IPS-15b (cell line): Measurements from ENCODE around the gene MACIR.

Source experiments
- H3K27me3 ChIP-seq: one replicate; pipeline ENCODE4 v1.6.1; 2013; ENCODE audit warnings: low read length; ENCODE audit not compliant: control insufficient read depth, insufficient read depth
- H3K36me3 ChIP-seq: one replicate; pipeline ENCODE4 v1.6.1; 2013; ENCODE audit warnings: low read length; ENCODE audit not compliant: control insufficient read depth, insufficient read depth
- H3K4me1 ChIP-seq: one replicate; pipeline ENCODE4 v1.6.1; 2013; ENCODE audit warnings: mild to moderate bottlenecking, low read length; ENCODE audit not compliant: control insufficient read depth, insufficient read depth
- H3K4me3 ChIP-seq: one replicate; pipeline ENCODE4 v1.5.1; 2013; ENCODE audit warnings: low read depth, low read length
- H3K9ac ChIP-seq: one replicate; pipeline ENCODE4 v1.6.1; 2013; ENCODE audit warnings: low read depth, mild to moderate bottlenecking, low read length
- H3K9me3 ChIP-seq: one replicate; pipeline ENCODE4 v1.6.1; 2013; ENCODE audit warnings: mild to moderate bottlenecking, low read length; ENCODE audit not compliant: control insufficient read depth, insufficient read depth

Gene MACIR

DNA sequence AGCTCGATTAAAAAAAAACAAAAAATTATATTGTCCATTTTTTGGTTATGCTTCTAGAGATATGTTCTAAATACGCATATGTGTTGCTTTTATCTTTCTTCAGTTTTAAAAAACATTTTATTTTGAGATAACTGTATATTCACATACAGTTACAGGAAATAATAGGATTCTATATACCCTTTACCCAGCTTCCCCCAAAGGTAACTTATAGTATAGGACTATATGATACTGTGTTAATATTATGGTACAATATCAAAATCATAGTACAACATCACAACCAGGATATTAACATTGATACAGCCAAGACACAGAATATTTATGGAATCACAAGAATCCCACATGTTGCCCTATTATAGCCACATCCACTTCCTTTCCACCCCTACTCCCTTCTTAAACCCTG, 9.5 kb upstream of the MACIR start:
- Histone ChIP-seq H3K9me3 (no peaks in the 10 kb centered on the region), H3K27me3 (no peaks in the 10 kb centered on the region), H3K4me1 (no peaks in the 10 kb centered on the region), H3K9ac (no peak overlapping the region), H3K36me3 (no peaks in the 10 kb centered on the region), H3K4me3 (no peak overlapping the region)

DNA sequence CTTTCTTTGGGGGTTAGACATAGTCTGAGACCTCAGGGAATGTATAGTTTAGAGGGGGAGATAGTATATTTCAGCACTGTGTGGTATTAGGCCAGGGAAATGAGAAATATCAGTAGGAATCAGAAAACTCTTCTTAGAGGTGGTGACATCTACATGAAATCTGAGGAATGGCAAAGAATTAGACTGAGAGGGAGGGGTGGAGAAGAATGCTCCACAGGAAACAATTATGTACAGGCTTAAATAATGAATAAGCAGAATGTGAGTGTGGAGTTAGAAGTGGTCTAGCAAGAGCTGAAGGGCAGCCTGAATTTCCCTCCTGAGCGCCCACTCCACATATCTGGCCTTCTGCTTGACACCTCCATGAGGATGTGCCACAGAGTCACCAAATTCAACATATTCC, 3.6 kb upstream of the MACIR start:
- Histone ChIP-seq H3K27me3 (no peaks in the 10 kb centered on the region), H3K9ac (no peak overlapping the region), H3K4me3 (no peak overlapping the region), H3K9me3 (no peaks in the 10 kb centered on the region), H3K4me1 (no peaks in the 10 kb centered on the region), H3K36me3 (no peaks in the 10 kb centered on the region)

DNA sequence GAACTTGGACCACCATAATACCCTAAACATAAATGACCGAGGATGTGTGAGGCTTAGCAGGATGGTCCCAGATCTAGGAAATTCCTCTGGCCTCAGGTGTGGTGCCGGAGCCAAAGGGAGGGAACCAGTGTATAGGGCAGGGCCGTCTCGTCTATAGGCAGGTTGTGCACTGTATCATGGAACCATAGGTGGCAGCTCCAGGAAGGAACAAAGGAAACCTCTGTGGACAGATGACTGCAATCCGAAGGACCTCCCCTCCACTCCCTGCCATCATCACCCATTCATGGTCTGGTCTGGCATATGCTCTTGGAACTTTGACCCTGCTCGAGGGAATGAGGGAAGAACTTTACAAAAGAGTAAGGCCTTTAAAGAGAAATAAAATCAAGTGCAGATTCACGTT, 2.9 kb upstream of the MACIR start:
- Histone ChIP-seq H3K4me3 (no peak overlapping the region), H3K4me1 (no peaks in the 10 kb centered on the region), H3K36me3 (no peaks in the 10 kb centered on the region), H3K9me3 (no peaks in the 10 kb centered on the region), H3K9ac (no peak overlapping the region), H3K27me3 (no peaks in the 10 kb centered on the region)

GRCh38 chr5:103256178-103256577, 2.4 kb upstream of the MACIR start:
- H3K4me3 ChIP-seq, result no peak overlapping the region
- H3K9ac ChIP-seq, result no peak overlapping the region
- no peaks in the 10 kb centered on the region for H3K36me3 ChIP-seq
- H3K27me3 ChIP-seq, result no peaks in the 10 kb centered on the region
- H3K9me3 ChIP-seq, result no peaks in the 10 kb centered on the region
- H3K4me1 ChIP-seq, result peaks cover 2% of the 10 kb centered on the region

- Histone ChIP-seq H3K36me3 (no peaks in the 10 kb centered on the region), H3K27me3 (no peaks in the 10 kb centered on the region), H3K4me3 (peak overlapping the region; percentile 84), H3K9ac (peak overlapping the region; percentile 76), H3K9me3 (no peaks in the 10 kb centered on the region), H3K4me1 (peaks cover 8% of the 10 kb centered on the region)
These were observed 568 bp downstream of the MACIR start for GRCh38 chr5:103258957-103259704.

GRCh38 chr5:103259705-103260355, 1.3 kb downstream of the MACIR start:
- Histone ChIP-seq H3K36me3 (no peaks in the 10 kb centered on the region), H3K9me3 (no peaks in the 10 kb centered on the region), H3K4me3 (peak overlapping the region; percentile 84), H3K4me1 (peaks cover 8% of the 10 kb centered on the region), H3K27me3 (no peaks in the 10 kb centered on the region), H3K9ac (peak overlapping the region; percentile 76)

GRCh38 chr5:103260951-103261350, 2.4 kb downstream of the MACIR start:
- no peaks in the 10 kb centered on the region for H3K9me3 ChIP-seq
- no peak overlapping the region for H3K9ac ChIP-seq
- peaks cover 12% of the 10 kb centered on the region for H3K4me1 ChIP-seq
- no peaks in the 10 kb centered on the region for H3K36me3 ChIP-seq
- H3K27me3 ChIP-seq, result no peaks in the 10 kb centered on the region
- H3K4me3 ChIP-seq, result no peak overlapping the region

DNA sequence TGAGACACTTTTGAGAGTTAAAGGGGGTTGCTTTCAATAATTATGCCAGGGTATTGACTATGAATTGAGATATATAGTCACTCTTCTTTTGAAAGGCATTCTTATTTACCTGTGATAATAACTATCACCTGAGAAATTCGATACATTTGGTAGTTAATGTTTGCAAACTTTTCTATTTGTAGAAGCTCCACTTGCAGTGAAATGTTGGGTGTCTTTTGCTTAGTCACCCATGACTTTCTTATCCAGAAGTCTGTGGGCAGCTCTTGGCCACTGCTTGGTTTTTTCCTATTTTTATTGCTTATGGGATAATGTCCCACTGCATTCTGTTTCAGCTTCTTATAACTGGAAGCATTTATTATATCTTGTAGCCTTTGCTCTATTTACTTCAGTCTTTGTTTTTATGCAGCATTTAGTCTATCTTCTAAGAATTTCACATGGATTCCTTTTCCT, 3.9 kb downstream of the MACIR start:
- Histone ChIP-seq H3K9me3 (no peaks in the 10 kb centered on the region), H3K27me3 (no peaks in the 10 kb centered on the region), H3K4me3 (no peak overlapping the region), H3K4me1 (peaks cover 12% of the 10 kb centered on the region), H3K36me3 (no peaks in the 10 kb centered on the region), H3K9ac (no peak overlapping the region)

DNA sequence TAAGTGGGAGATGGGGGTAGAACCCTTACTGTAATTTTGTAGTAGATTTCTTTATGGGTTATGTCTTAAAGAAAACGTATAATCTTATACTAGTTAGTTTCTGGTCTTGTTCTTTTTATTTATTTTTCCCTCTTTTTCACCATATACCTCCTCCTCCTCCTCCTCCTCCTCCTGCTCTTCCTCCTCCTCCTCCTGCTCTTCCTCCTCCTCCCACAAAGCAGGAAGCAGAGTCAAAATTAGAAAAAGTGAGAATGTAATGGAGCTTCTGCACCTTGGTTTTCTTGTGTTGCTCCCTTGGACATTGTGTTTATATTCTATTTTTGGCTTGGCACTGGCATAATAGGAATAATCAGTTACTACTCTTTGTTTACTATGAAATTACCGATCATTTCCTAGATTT, 4.5 kb downstream of the MACIR start:
- Histone ChIP-seq H3K9ac (no peak overlapping the region), H3K27me3 (no peaks in the 10 kb centered on the region), H3K9me3 (no peaks in the 10 kb centered on the region), H3K36me3 (no peaks in the 10 kb centered on the region), H3K4me1 (peaks cover 12% of the 10 kb centered on the region), H3K4me3 (no peak overlapping the region)

DNA sequence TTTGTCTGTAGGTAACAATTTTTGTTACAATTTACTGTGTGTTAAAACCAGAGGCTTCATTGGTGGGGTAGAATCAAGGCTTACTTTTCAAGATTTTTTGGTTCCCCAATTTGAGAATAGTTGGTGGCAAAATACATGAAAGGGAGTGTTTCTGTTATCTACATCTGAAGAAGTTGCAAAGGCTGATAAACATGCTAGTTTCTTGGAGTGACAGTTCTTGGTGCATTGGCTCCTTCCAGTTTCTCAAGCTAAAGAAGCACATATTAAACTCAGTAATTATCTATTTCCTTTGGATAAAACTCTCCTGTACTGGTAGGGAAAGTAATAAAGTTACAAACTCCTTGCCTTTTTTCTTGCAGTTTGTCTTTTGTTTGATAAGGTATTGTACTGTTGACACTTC, 5.9 kb downstream of the MACIR start:
- no peaks in the 10 kb centered on the region for H3K27me3 ChIP-seq
- no peaks in the 10 kb centered on the region for H3K9me3 ChIP-seq
- H3K4me3 ChIP-seq, result no peak overlapping the region
- no peak overlapping the region for H3K9ac ChIP-seq
- H3K4me1 ChIP-seq, result peaks cover 12% of the 10 kb centered on the region
- no peaks in the 10 kb centered on the region for H3K36me3 ChIP-seq

GRCh38 chr5:103270581-103270980, 12.0 kb downstream of the MACIR start:
- Histone ChIP-seq H3K4me3 (no peak overlapping the region), H3K27me3 (no peaks in the 10 kb centered on the region), H3K36me3 (no peaks in the 10 kb centered on the region), H3K9me3 (no peaks in the 10 kb centered on the region), H3K9ac (no peak overlapping the region), H3K4me1 (no peaks in the 10 kb centered on the region)

DNA sequence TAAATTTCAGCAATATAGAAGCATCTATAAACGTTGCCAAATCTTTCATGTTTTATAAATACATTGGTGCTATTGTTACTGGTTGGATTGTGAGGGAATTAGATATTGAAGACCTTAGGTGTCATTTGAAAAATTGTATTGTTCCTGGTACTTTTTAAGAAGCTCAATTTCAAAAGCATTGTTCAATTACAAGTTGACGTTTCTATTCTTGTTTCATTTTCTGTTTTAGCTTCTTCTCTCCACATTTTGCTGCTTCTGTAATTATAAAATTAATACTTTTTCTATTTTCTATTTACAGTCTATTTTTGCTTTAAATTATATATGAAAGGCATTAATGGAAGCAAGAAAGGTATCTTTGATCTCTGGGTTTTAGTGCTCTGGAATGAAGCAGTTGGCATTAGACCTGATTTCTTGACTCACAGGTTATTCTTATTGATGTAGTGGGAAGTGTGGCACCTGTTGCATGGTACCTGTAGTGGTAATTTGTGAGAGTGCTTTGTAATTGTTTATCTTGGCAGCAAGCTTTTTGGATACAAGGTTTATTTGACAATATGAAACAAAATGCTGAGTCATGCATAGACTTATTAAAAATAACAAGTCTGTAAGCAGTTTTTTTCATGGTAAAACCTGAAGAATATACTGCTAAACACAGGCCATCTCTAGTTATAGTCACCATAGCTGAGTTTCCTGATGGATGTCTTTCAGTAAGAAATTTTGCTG, 13.2 kb downstream of the MACIR start:
- H3K36me3 ChIP-seq, result no peaks in the 10 kb centered on the region
- H3K27me3 ChIP-seq, result no peaks in the 10 kb centered on the region
- no peaks in the 10 kb centered on the region for H3K9me3 ChIP-seq
- no peaks in the 10 kb centered on the region for H3K4me1 ChIP-seq
- H3K9ac ChIP-seq, result no peak overlapping the region
- no peak overlapping the region for H3K4me3 ChIP-seq
